ENCODE data around the gene DPCD.
A peak's percentile ranks its signal among the peaks of the same experiment; 100 is the strongest.

Gene DPCD

DNA sequence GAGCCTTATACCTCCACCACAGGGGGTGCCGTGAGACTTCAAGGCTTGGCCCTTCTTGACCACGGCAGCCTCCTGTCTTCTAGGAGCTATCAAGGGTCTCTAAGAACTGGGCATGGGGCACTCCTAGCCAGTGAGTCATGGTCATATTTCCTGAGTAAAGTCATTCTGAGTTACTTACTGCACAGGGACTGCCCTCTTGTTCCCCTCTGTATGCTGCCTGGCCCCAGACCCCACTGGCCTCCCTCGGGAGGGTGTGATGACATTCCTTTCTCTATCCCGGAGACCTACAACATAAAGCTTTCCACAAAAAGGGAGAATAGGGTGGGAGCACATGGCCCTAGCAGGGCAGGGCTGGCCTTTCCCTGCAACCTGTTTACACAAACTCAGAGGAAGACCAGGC is 21.4 kb downstream of the DPCD start:
- no peak for DNase-seq (ENCODE audit: extremely low read depth, low read depth)
- no peak overlapping the region for H3K4me3 ChIP-seq (replicated peaks; ENCODE audit: low read depth, low read length)
- TF ChIP-seq, protein P1, sequence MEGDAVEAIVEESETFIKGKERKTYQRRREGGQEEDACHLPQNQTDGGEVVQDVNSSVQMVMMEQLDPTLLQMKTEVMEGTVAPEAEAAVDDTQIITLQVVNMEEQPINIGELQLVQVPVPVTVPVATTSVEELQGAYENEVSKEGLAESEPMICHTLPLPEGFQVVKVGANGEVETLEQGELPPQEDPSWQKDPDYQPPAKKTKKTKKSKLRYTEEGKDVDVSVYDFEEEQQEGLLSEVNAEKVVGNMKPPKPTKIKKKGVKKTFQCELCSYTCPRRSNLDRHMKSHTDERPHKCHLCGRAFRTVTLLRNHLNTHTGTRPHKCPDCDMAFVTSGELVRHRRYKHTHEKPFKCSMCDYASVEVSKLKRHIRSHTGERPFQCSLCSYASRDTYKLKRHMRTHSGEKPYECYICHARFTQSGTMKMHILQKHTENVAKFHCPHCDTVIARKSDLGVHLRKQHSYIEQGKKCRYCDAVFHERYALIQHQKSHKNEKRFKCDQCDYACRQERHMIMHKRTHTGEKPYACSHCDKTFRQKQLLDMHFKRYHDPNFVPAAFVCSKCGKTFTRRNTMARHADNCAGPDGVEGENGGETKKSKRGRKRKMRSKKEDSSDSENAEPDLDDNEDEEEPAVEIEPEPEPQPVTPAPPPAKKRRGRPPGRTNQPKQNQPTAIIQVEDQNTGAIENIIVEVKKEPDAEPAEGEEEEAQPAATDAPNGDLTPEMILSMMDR (IDR thresholded peaks at IDR 0.05; ENCODE audit: low read depth, low read length, missing control alignments), result no peak

DNA sequence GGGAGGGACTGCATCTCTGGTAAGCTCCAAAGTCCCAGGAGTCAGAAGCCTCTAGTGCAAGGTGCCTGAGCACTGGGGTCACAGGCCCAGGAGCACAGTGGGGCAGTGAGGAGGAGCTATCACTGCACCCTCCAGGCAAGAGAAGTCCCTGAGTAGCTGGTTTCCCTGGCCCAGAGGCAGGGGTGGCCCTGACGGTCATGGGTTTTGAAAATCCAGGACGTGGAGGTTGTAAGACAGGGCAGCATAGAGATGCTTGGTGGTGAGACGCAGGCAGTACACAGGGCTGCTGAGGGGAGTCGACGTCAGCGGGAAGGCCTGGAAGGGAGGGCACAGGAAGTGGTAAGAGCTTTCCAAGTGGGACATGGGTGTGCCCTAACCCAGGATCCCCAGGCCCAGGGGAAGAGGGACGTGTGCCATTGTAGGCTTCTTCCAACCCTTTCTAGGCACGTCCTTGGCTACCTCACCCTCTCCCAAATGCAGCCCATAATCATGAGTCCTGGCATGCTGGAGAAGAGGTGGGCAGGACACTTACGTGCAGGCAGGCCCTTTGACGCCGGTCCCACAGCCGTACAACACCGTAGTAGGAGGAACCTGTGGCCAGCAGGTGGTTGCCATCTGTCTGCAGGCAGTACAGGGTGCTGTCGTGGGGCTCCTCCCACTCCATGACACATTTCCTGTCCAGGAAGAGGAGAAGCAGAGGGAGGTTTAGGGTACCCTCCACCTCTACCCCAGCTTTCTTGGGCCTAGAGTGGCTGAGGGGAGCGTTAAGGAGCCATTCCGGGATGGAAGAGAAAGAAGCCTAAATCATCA is 23.2 kb downstream of the DPCD start:
- TF ChIP-seq, protein P1 (IDR thresholded peaks at IDR 0.05; ENCODE audit: low read depth, low read length, missing control alignments), result no peak
- DNase-seq (ENCODE audit: extremely low read depth, low read depth), result peak; percentile 53
- no peak overlapping the region for H3K4me3 ChIP-seq (replicated peaks; ENCODE audit: low read depth, low read length)

DNA sequence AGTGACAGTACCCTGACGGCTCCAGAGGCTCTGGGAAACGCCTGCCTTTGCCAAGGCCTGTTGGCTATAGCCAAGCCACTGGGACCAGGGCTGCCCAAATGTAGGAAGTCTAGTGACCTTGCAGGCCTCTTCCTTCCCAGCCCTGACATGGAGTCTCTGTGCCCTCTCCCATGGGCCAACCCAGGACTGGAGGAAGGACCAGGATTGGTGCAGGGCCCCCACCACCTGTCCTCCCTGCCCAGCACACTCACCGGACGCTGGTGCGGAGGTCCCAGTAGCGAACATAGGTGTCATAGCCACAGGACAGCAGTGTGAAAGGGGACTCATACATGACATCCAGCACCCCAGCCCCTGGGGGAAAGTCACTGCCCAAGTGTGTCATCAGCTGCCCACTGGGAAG is 24.0 kb downstream of the DPCD start:
- TF ChIP-seq, protein P1 (IDR thresholded peaks at IDR 0.05; ENCODE audit: low read depth, low read length, missing control alignments), result no peak
- H3K4me3 ChIP-seq (replicated peaks; ENCODE audit: low read depth, low read length), result no peak overlapping the region
- DNase-seq (ENCODE audit: extremely low read depth, low read depth), result no peak

DNA sequence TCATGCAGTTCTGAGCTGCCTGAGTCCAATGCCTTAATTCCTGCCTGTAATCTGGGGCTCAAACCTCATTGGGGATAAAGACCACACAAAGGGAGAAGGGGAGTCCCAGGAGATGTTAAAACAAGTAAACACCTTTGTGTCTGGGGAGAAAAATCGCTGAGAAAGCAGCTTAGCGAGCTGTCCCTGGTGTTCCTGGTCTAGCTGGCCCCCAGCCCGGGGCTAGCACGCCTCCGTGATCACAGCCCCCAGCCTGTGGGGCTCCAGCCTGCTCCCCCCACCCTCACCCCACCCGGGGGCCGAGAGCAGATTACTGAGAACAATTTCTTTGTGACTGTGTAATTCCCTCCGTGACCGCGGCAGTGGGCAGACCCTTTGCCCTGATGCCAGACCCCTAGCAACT is 24.8 kb downstream of the DPCD start:
- no peak for DNase-seq (ENCODE audit: extremely low read depth, low read depth)
- TF ChIP-seq, protein P1 (IDR thresholded peaks at IDR 0.05; ENCODE audit: low read depth, low read length, missing control alignments), result no peak
- H3K4me3 ChIP-seq (replicated peaks; ENCODE audit: low read depth, low read length), result no peak overlapping the region

DNA sequence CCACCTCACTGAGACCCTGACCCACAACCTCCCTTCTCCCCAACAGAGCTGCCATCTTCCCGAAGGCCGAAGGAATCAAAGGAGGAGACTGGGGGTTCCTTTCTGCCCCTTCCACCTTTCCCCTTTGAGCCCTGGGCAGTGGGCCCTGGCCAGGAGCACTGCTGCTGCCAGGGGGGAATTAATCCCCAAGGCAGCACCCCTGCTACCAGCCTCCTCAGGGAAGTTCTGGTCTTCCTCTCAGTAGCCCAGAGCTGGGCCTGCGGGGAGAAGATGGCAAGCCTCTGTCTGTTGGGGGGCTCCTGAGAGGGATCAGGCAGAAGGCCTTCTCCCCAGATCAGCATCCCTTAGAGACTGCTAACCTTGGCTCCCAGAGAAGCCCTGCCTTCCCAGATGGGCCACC is 25.5 kb downstream of the DPCD start:
- TF ChIP-seq, protein P1 (IDR thresholded peaks at IDR 0.05; ENCODE audit: low read depth, low read length, missing control alignments), result no peak
- no peak for DNase-seq (ENCODE audit: extremely low read depth, low read depth)
- H3K4me3 ChIP-seq (replicated peaks; ENCODE audit: low read depth, low read length), result no peak overlapping the region

DNA sequence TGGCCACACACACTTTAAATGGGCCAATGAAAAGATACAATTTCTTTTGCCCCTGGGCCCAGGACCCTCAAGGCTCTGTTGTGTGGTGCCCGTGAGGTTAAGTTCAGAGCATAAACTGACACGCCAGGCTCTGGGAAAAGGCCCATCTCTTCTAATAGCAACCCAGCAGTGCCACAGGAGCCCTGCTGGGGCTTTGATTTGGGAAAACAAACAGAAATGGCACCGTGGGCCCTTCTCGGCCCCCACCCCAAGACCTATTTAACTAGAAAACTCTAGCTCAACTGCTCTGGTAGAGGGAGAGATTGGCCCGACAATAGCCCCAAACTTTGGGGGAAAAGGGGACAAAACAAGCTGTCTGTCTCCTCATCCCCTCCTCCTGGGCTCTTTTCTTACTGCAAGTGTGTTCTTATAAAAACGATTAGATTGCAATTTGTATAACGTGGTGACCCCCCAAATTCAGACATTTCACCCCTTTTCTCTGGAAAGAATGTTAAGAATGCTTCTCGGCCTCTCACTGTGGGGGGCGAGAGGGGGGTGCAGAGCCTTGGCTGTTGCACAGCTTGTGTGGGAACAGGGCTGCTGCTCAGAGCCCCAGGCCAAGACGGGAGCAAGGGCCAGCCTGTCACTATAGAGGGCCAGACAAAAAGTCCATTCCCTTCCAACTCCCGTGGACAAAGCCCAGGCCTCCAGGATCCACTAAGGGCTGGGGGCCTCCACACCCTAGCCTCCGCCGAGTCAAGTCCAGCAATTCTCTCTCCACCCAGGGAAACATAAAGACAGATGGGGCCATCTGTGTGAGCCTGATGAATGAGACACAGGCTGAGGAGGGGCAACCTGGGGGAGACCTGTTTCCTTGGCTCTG is 26.8 kb downstream of the DPCD start:
- H3K4me3 ChIP-seq (replicated peaks; ENCODE audit: low read depth, low read length), result no peak overlapping the region
- TF ChIP-seq, protein P1 (IDR thresholded peaks at IDR 0.05; ENCODE audit: low read depth, low read length, missing control alignments), result no peak
- DNase-seq (ENCODE audit: extremely low read depth, low read depth), result no peak
